Fibroblast of skin of right quadriceps (primary cell): ENCODE data around the gene NYNRIN.
A peak's percentile ranks its signal among the peaks of the same experiment; 100 is the strongest.
"Not testable (repeated sequence)": the region's sequence is repeated elsewhere in the genome, so short reads cannot be mapped to it uniquely, and the experiment has no call there.

ENCODE experiments used
- DNase-seq: peaks from one replicate; pipeline ENCODE4 v3.0.0-alpha.2; 2013

NYNRIN gene

GRCh38 chr14:24434676-24435075 is 35.9 kb downstream of the NYNRIN start:
- DNase-seq = no peak

GRCh38 chr14:24435192-24435810 is 36.5 kb downstream of the NYNRIN start:
- no peak for DNase-seq

- DNase-seq = no peak
Observed at GRCh38 chr14:24435998-24436354, 37.2 kb downstream of the NYNRIN start.

GRCh38 chr14:24436355-24437019 is 37.7 kb downstream of the NYNRIN start:
- peak; percentile 67 for DNase-seq

- DNase-seq = no peak
Observed at GRCh38 chr14:24437020-24437735, 38.4 kb downstream of the NYNRIN start.

GRCh38 chr14:24437736-24438067 is 38.9 kb downstream of the NYNRIN start:
- DNase-seq = no peak

GRCh38 chr14:24438223-24439097 is 39.7 kb downstream of the NYNRIN start:
- DNase-seq = no peak

- no peak for DNase-seq
Observed at GRCh38 chr14:24439257-24439656, 40.5 kb downstream of the NYNRIN start.

- no peak for DNase-seq
Observed at GRCh38 chr14:24439830-24440605, 41.2 kb downstream of the NYNRIN start.

- no peak for DNase-seq
Observed at GRCh38 chr14:24440606-24441399, 42.0 kb downstream of the NYNRIN start.

GRCh38 chr14:24441485-24441884 is 42.7 kb downstream of the NYNRIN start:
- DNase-seq = no peak

GRCh38 chr14:24441904-24442239 is 43.1 kb downstream of the NYNRIN start:
- DNase-seq = no peak

- DNase-seq = peak; percentile 99
Observed at GRCh38 chr14:24442240-24443052, 43.6 kb downstream of the NYNRIN start, which contains the start of gene SDR39U1. Gene SDR39U1, minus strand, starts transcription at chr14:24442776. Its CDS starts 7 bp downstream, at chr14:24442769.

- no peak for DNase-seq
Observed at GRCh38 chr14:24443053-24443665, 44.4 kb downstream of the NYNRIN start.

- not testable (repeated sequence) for DNase-seq
Observed at GRCh38 chr14:24450828-24451227, 52.0 kb downstream of the NYNRIN start.

GRCh38 chr14:24456980-24457379 is 58.2 kb downstream of the NYNRIN start:
- no peak for DNase-seq

GRCh38 chr14:24458736-24459135 is 59.9 kb downstream of the NYNRIN start:
- no peak for DNase-seq

GRCh38 chr14:24459331-24459730 is 60.5 kb downstream of the NYNRIN start:
- DNase-seq = no peak

- no peak for DNase-seq
Observed at GRCh38 chr14:24461336-24461735, 62.5 kb downstream of the NYNRIN start.
